Adrenal gland (tissue), 5 donors: ENCODE measurements around the gene LYPD8.

ENCODE experiments used
- CTCF ChIP-seq, 6 experiments: fragments of 450-650 bp in 4 of 6; fragments of 200-600 bp in 2 of 6; sonication (generic) in 1 of 6; IDR thresholded peaks; 1 replicate in 5 of 6; 2 replicates in 1 of 6; pipeline versions ENCODE4 v1.5.1 to v1.8.0; 2016 to 2021; ENCODE audit warnings: antibody characterized with exemption in 6 of 6, mild to moderate bottlenecking in 2 of 6, moderate library complexity in 1 of 6
- POLR2A ChIP-seq, 2 donors: fragments of 450-650 bp; IDR thresholded peaks; one replicate each; pipeline ENCODE4 v1.6.1; 2017; ENCODE audit warnings: antibody characterized with exemption in 2 of 2, mild to moderate bottlenecking in 2 of 2, moderate library complexity in 1 of 2
- donor health status: DM: no; HTN: no; CAD: no.

- TF ChIP-seq CTCF (IDR thresholded peaks at IDR 0.05) (no peak), POLR2A (IDR thresholded peaks at IDR 0.05) (no peak)
Observed at GRCh38 chr1:248757784-248758195, 2.2 kb upstream of the LYPD8 start.
